Right lobe of liver (tissue), 6 donors: ENCODE results near the gene ADAMTS19. TPM values are rescaled to one million over a fixed set of nuclear protein-coding genes. Genes with fewer than 3 reads are reported as not detected.

Experiments
- ATAC-seq, 4 donors: fragments of 200-7000 bp; cut with Tn5 transposase; one replicate each; pipeline ENCODE4 v1.9.1; 2020; ENCODE audit warnings: mild to moderate bottlenecking in 4 of 4, moderate library complexity in 4 of 4
- DNase-seq, 3 donors: peaks; one replicate each; pipeline ENCODE4 v3.0.0-alpha.2; 2020
- H3K27ac ChIP-seq, 3 donors: fragments of 200-600 bp; one replicate each; pipeline ENCODE4 v1.8.0; 2022
- H3K27me3 ChIP-seq, 2 donors: fragments of 200-600 bp; one replicate each; pipeline ENCODE4 v1.8.0; 2022
- H3K36me3 ChIP-seq, 4 donors: fragments of 200-600 bp; sonication (generic) in 1 of 4; one replicate each; pipeline versions ENCODE4 v1.5.1 to v1.8.0; 2017 to 2022; ENCODE audit warnings: control low read depth in 1 of 4
- H3K4me1 ChIP-seq, 4 donors: fragments of 200-600 bp; sonication (generic) in 1 of 4; one replicate each; pipeline versions ENCODE4 v1.5.1 to v1.8.0; 2017 to 2022; ENCODE audit warnings: control low read depth in 1 of 4
- H3K4me3 ChIP-seq, 3 donors: fragments of 200-600 bp; one replicate each; pipeline ENCODE4 v1.8.0; 2022
- H3K9me3 ChIP-seq, 4 donors: fragments of 200-600 bp; sonication (generic) in 1 of 4; one replicate each; pipeline versions ENCODE4 v1.5.1 to v1.8.0; 2017 to 2022; ENCODE audit warnings: control low read depth in 1 of 4
- POLR2A ChIP-seq: fragments of 450-650 bp; IDR thresholded peaks from one replicate; pipeline ENCODE4 v1.6.1; 2017; ENCODE audit warnings: antibody characterized with exemption, mild to moderate bottlenecking
- WGBS: methylation state at CpG from one replicate; pipeline ENCODE4 v1.1.6; 2018; ENCODE audit warnings: low coverage, low lambda C conversion rate; ENCODE audit not compliant: insufficient coverage; ENCODE audit errors: missing lambda C conversion rate; 5-methylcytosine and 5-hydroxymethylcytosine counted together
- intact Hi-C, 2 donors: fragments of 100-400 bp; cut with DNase I; formaldehyde crosslinking; loops; one replicate each; pipeline versions ENCODE4 v1.11.2 to v1.14.1; 2022
- total RNA-seq, 6 experiments: library from RNA; depleted of rRNA in 2 of 6; stranded (reverse); fragments of >200 nt in 2 of 6; fragmentation: NEBNext Ultra II Directional in 3 of 6; extraction: Animal tissue kit (Norgen Biotek cat#: 25700) in 3 of 6; gene quantifications; one replicate each; pipeline versions ENCODE4 v1.1.0 to v1.2.4, GENCODE V29; 2016 to 2023
- TF ChIP-seq, protein P1 (sequence below), 4 donors: fragments of 200-600 bp in 3 of 4; fragments of 450-650 bp in 1 of 4; IDR thresholded peaks; one replicate each; pipeline versions ENCODE4 v1.5.1 to v1.8.0; 2016 to 2022; ENCODE audit warnings: antibody characterized with exemption in 4 of 4, mild to moderate bottlenecking in 2 of 4
- donor health status: DM: no; HTN: yes; CAD: no.
- donor health status: DM: no; HTN: no; CAD: no.
- donor health status: DM: no; HTN: no; CAD: no.
- donor health status: DM: no; HTN: yes; CAD: no.
- donor health status: DM: no; HTN: yes; CAD: no.

The ADAMTS19 gene
- total RNA-seq, 6 experiments from 2014 or later, result not detected

DNA sequence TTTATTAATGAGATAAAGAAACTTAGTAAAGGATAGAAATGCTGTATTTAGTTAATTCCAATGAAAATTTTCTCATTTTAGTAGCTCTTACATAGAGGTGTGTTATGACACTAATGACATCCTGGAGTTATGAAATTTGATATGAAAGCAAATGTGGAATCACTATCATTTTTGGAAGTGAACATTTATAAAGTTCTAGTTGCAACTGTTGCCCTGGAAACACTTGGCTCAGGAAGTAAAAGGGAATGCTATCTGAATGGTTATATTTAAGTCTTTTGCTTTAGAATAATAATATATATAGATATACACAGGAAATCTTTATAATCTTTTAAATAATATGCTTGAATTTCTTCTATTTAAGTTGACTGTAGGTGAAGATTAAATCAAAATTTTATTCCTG, 16.7 kb downstream of the ADAMTS19 start:
- H3K27me3 ChIP-seq, result no peaks in the 10 kb centered on the region
- no peaks in the 10 kb centered on the region for H3K9me3 ChIP-seq
- no peak for DNase-seq
- no peaks in the 10 kb centered on the region for H3K4me1 ChIP-seq
- H3K4me3 ChIP-seq, result no peak overlapping the region
- TF ChIP-seq, protein P1, sequence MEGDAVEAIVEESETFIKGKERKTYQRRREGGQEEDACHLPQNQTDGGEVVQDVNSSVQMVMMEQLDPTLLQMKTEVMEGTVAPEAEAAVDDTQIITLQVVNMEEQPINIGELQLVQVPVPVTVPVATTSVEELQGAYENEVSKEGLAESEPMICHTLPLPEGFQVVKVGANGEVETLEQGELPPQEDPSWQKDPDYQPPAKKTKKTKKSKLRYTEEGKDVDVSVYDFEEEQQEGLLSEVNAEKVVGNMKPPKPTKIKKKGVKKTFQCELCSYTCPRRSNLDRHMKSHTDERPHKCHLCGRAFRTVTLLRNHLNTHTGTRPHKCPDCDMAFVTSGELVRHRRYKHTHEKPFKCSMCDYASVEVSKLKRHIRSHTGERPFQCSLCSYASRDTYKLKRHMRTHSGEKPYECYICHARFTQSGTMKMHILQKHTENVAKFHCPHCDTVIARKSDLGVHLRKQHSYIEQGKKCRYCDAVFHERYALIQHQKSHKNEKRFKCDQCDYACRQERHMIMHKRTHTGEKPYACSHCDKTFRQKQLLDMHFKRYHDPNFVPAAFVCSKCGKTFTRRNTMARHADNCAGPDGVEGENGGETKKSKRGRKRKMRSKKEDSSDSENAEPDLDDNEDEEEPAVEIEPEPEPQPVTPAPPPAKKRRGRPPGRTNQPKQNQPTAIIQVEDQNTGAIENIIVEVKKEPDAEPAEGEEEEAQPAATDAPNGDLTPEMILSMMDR (IDR thresholded peaks at IDR 0.05), result no peak
- TF ChIP-seq POLR2A, result no peak
- no peak for ATAC-seq
- no peaks in the 10 kb centered on the region for H3K36me3 ChIP-seq
- intact Hi-C loops, result no loop called here
- H3K27ac ChIP-seq, result no peak overlapping the region

DNA sequence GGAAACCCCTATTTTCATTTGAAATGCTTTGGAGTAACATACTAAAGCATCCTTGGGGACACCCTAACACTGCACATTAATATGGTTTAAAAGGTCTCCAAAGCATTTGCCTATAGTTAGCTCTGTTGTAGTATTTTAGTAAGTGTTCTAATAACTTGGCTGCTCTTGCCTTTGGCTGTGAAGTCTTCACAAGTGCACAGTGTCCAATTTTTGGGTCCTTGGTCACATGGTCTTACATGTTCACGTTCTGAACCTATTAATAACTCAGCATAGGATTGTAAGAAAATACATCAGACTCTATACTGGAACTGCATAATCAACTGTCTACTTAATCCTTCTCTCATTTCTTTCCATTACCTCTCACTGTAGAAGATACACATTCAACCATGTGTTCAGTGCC, 17.4 kb downstream of the ADAMTS19 start:
- H3K9me3 ChIP-seq, result no peaks in the 10 kb centered on the region
- TF ChIP-seq, protein P1 (IDR thresholded peaks at IDR 0.05), result no peak
- no peak for TF ChIP-seq POLR2A
- ATAC-seq, result no peak
- H3K27ac ChIP-seq, result no peak overlapping the region
- no peak overlapping the region for H3K4me3 ChIP-seq
- DNase-seq, result no peak
- intact Hi-C loops, result no loop called here
- no peaks in the 10 kb centered on the region for H3K27me3 ChIP-seq
- 7% methylated on average over 1 of the region's 1 CpG for WGBS
- H3K36me3 ChIP-seq, result no peaks in the 10 kb centered on the region
- H3K4me1 ChIP-seq, result no peaks in the 10 kb centered on the region

DNA sequence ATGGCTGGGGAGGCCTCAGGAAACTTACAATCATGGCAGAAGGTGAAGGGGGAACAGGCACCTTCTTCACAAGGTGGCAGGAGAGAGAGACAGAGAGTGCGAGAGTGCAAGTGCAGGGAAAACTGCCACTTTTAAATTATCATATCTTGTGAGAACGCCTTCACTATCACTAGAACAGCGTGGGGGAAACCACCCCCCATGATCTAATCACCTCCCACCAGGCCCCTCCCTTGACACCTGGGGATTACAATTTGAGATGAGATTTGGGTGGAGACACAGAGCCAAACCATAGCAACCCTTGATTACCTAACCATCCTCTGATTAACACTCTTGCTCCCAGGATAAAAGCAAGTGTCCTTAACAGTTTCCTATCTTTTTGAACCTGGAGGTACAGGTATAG, 21.1 kb downstream of the ADAMTS19 start:
- H3K9me3 ChIP-seq, result no peaks in the 10 kb centered on the region
- H3K4me3 ChIP-seq, result no peak overlapping the region
- H3K4me1 ChIP-seq, result no peaks in the 10 kb centered on the region
- no peak for DNase-seq
- no peak overlapping the region for H3K27ac ChIP-seq
- TF ChIP-seq POLR2A, result no peak
- TF ChIP-seq, protein P1 (IDR thresholded peaks at IDR 0.05), result no peak
- H3K27me3 ChIP-seq, result no peaks in the 10 kb centered on the region
- ATAC-seq, result no peak
- intact Hi-C loops, result no loop called here
- no peaks in the 10 kb centered on the region for H3K36me3 ChIP-seq
- WGBS, result 42% methylated on average over 2 of the region's 3 CpGs

DNA sequence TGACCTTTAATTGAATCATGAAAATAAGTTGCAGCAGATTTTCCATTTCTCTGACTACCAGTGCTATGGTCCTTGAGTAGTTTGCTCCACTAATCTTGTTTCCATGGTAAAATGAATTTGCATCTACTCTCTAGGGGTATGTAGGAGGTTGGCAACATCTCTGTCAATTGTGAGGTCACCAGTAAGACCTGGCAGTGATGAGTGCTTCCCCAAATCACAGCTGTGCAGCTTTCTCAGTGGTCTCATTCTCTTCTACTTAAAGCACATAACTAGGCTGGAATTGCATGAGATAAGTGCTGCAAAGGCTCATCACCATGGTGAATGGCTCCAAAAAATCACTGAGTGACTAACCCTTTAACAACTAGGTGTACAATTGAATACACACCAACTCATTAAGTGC, 36.3 kb downstream of the ADAMTS19 start:
- no peak for DNase-seq
- Histone ChIP-seq H3K4me3 (no peak overlapping the region), H3K4me1 (no peaks in the 10 kb centered on the region), H3K27ac (no peak overlapping the region), H3K9me3 (no peaks in the 10 kb centered on the region), H3K27me3 (no peaks in the 10 kb centered on the region), H3K36me3 (no peaks in the 10 kb centered on the region)
- intact Hi-C loops, result no loop called here
- ATAC-seq, result no peak
- TF ChIP-seq, protein P1 (IDR thresholded peaks at IDR 0.05), result no peak
- TF ChIP-seq POLR2A, result no peak

DNA sequence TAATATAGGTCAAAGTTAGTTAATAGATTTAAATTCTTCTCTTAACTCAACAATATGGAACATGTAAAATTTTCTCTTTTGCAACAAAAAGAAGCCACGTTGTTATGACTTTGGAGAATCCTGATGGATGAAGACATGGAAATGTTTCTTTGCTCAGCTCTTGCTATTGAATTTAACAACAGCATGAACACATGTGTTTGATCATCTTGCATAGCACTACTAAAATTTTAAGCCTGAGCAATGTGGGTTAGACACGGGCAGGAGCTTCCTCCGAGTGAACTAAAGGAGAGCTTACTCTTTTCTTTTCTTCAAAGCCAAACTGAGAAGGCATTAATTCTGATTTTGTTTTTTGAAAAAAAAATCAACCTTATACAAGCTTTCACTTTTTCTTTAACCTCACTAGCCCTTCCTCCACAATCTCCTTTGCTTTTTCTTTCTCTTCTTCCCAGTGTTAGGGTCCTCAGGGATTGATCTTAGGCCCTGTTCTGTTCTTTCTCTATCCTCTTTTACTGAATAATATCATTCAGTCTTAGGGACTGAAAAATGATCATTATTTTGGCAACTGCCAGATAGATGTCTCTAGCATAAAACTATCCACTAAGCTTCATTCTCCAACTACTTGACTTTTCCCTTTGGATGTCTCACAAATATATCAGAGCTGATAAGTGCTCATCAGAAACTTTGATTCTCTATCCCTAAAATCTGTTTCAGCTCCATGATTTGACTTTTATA, 36.9 kb downstream of the ADAMTS19 start:
- Histone ChIP-seq H3K36me3 (no peaks in the 10 kb centered on the region), H3K4me1 (no peaks in the 10 kb centered on the region), H3K27ac (no peak overlapping the region), H3K27me3 (no peaks in the 10 kb centered on the region), H3K4me3 (no peak overlapping the region), H3K9me3 (no peaks in the 10 kb centered on the region)
- 49% methylated on average over 3 of the region's 3 CpGs for WGBS
- DNase-seq, result no peak
- intact Hi-C loops, result no loop called here
- ATAC-seq, result no peak
- no peak for TF ChIP-seq POLR2A
- TF ChIP-seq, protein P1 (IDR thresholded peaks at IDR 0.05), result no peak
